Measurements from ENCODE around the gene CLCN1. TPM values are rescaled to one million over a fixed set of nuclear protein-coding genes. Genes with fewer than 3 reads are reported as not detected.

The CLCN1 gene
- total RNA-seq, 1 donor from 2014 or later = not detected

DNA sequence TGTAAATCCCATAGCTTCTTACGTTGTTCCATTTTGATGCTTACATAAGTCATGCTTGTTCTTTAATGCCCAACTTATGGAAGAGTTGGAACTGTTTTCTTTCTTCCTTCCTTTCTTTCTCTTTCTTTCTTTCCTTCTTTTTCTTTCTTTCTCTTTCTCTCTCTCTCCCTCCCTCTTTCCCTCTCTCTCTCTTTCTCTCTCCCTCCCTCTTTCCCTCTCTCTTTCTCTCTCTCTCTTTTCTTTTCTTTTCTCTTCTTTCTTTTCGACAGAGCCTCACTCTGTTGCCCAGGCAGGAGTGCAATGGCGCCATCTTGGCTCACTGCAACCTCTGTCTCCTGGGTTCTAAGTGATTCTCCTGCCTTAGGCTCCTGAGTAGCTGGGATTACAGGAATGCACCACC lies 27.7 kb downstream of the CLCN1 start:
- TF ChIP-seq, protein P1, sequence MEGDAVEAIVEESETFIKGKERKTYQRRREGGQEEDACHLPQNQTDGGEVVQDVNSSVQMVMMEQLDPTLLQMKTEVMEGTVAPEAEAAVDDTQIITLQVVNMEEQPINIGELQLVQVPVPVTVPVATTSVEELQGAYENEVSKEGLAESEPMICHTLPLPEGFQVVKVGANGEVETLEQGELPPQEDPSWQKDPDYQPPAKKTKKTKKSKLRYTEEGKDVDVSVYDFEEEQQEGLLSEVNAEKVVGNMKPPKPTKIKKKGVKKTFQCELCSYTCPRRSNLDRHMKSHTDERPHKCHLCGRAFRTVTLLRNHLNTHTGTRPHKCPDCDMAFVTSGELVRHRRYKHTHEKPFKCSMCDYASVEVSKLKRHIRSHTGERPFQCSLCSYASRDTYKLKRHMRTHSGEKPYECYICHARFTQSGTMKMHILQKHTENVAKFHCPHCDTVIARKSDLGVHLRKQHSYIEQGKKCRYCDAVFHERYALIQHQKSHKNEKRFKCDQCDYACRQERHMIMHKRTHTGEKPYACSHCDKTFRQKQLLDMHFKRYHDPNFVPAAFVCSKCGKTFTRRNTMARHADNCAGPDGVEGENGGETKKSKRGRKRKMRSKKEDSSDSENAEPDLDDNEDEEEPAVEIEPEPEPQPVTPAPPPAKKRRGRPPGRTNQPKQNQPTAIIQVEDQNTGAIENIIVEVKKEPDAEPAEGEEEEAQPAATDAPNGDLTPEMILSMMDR (IDR thresholded peaks at IDR 0.05) = no peak
- no peak overlapping the region for H3K27ac Mint-ChIP-seq (ENCODE audit: unreplicated experiment)
- H3K27me3 Mint-ChIP-seq (ENCODE audit: unreplicated experiment) = peaks cover 55% of the 10 kb centered on the region
- no peaks in the 10 kb centered on the region for H3K36me3 Mint-ChIP-seq (ENCODE audit: unreplicated experiment)
- no peaks in the 10 kb centered on the region for H3K9me3 Mint-ChIP-seq (ENCODE audit: unreplicated experiment)
- no peak overlapping the region for H3K4me3 Mint-ChIP-seq (ENCODE audit: unreplicated experiment)
- no peak for DNase-seq (ENCODE audit: extremely low spot score, unreplicated experiment)
- H3K4me1 Mint-ChIP-seq (ENCODE audit: unreplicated experiment) = peaks cover 7% of the 10 kb centered on the region

DNA sequence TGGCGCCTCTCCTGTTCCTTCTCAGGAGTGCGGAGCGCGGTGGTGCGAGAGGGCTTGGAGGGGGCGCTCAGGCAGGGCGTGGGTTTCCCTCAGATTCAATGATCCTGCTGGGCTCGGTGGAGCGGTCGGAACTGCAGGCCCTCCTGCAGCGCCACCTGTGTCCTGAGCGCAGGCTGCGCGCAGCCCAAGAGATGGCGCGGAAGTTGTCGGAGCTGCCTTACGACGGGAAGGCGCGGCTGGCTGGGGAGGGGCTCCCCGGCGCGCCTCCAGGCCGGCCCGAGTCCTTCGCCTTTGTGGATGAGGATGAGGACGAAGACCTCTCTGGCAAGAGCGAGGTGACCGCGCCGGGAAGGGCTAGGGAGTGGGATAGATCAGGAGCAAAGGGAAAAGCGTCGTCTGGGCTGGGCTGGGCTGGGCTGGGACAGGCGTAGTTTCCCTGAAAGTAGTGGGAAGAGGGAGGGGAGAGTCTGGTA lies 29.6 kb downstream of the CLCN1 start:
- peaks cover 7% of the 10 kb centered on the region for H3K4me1 Mint-ChIP-seq (ENCODE audit: unreplicated experiment)
- H3K27ac Mint-ChIP-seq (ENCODE audit: unreplicated experiment) = no peak overlapping the region
- peaks cover 57% of the 10 kb centered on the region for H3K27me3 Mint-ChIP-seq (ENCODE audit: unreplicated experiment)
- TF ChIP-seq, protein P1 (IDR thresholded peaks at IDR 0.05) = peak; percentile 46
- no peaks in the 10 kb centered on the region for H3K36me3 Mint-ChIP-seq (ENCODE audit: unreplicated experiment)
- no peak for DNase-seq (ENCODE audit: extremely low spot score, unreplicated experiment)
- peak overlapping the region; percentile 46 for H3K4me3 Mint-ChIP-seq (ENCODE audit: unreplicated experiment)
- no peaks in the 10 kb centered on the region for H3K9me3 Mint-ChIP-seq (ENCODE audit: unreplicated experiment)

DNA sequence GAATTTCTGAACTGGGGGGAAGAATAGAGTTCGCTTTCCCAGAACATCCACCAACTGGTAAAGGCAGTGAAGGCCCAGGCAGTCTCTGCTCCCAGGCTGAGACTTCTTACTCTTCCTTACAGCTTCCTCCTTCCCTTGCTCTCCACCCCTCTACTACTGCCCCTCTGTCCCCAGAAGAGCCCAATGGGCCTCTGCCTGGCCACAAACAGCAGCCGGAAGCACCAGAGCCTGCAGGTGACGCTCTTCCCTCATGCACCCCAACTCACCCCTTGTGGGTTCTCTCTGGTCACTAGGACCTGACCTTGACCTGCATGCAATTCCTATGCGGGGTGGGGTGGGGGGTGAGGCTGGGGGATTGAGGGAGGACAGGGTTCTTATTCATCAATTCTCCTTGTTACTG lies 30.1 kb downstream of the CLCN1 start:
- H3K36me3 Mint-ChIP-seq (ENCODE audit: unreplicated experiment) = no peaks in the 10 kb centered on the region

DNA sequence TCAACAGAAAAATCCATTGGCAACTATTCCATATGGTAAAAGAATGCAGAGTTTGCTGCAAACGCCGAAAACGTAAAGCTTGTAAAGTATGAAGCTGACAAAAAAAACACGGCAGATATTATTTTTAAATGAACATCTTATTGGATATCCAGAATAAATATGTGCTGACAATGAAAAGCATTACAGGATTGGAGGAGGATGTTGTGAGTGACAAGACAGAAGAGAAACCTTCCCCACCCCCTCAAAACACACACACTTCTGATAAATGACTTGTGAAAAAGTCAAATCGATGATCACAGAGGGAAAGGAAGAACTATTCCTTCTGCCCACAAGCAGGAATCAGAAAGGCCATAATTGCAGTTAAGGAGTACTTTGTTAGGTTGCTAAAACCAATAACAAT lies 32.0 kb downstream of the CLCN1 start:
- Mint-ChIP-seq H3K4me3 (ENCODE audit: unreplicated experiment) (no peak overlapping the region), H3K9me3 (ENCODE audit: unreplicated experiment) (no peaks in the 10 kb centered on the region), H3K4me1 (ENCODE audit: unreplicated experiment) (peaks cover 9% of the 10 kb centered on the region), H3K27me3 (ENCODE audit: unreplicated experiment) (peaks cover 66% of the 10 kb centered on the region), H3K36me3 (ENCODE audit: unreplicated experiment) (no peaks in the 10 kb centered on the region), H3K27ac (ENCODE audit: unreplicated experiment) (no peak overlapping the region)
- TF ChIP-seq, protein P1 (IDR thresholded peaks at IDR 0.05) = no peak
- DNase-seq (ENCODE audit: extremely low spot score, unreplicated experiment) = no peak

More for the DNA sequence above, 30.1 kb downstream of the CLCN1 start:
- DNase-seq (ENCODE audit: extremely low spot score, unreplicated experiment) = no peak
- TF ChIP-seq, protein P1 (IDR thresholded peaks at IDR 0.05) = no peak
- Mint-ChIP-seq H3K27me3 (ENCODE audit: unreplicated experiment) (peaks cover 55% of the 10 kb centered on the region), H3K9me3 (ENCODE audit: unreplicated experiment) (no peaks in the 10 kb centered on the region), H3K4me1 (ENCODE audit: unreplicated experiment) (peaks cover 7% of the 10 kb centered on the region), H3K27ac (ENCODE audit: unreplicated experiment) (no peak overlapping the region), H3K4me3 (ENCODE audit: unreplicated experiment) (no peak overlapping the region)

DNA sequence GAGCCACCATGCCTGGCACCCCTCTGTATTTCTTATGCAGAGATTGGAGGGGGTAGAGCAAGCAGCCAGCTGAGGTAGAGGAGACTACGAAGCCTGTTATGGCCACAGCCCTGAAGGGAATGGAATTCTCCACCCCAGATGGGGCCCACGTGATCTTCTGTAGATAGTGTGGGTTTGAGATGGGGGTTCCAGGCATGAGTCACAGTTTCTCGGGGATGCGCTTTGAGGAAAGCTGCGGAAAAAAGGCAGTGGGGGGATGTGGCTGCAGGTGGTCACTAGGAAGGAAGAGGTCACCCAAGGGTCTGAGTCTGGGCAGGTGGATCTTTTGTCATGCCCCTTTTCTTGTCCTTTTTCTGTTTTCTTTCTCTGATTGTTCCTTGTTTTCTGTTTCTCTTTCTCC lies 35.1 kb downstream of the CLCN1 start:
- TF ChIP-seq, protein P1 (IDR thresholded peaks at IDR 0.05) = no peak
- peaks cover 51% of the 10 kb centered on the region for H3K27me3 Mint-ChIP-seq (ENCODE audit: unreplicated experiment)
- DNase-seq (ENCODE audit: extremely low spot score, unreplicated experiment) = no peak
- peaks cover 7% of the 10 kb centered on the region for H3K36me3 Mint-ChIP-seq (ENCODE audit: unreplicated experiment)
- H3K4me3 Mint-ChIP-seq (ENCODE audit: unreplicated experiment) = no peak overlapping the region
- no peaks in the 10 kb centered on the region for H3K9me3 Mint-ChIP-seq (ENCODE audit: unreplicated experiment)
- H3K4me1 Mint-ChIP-seq (ENCODE audit: unreplicated experiment) = peaks cover 3% of the 10 kb centered on the region
- no peak overlapping the region for H3K27ac Mint-ChIP-seq (ENCODE audit: unreplicated experiment)
